Adrenal gland (tissue), 5 donors: ENCODE results near the gene RBM19.

ENCODE experiments used
- CTCF ChIP-seq, 6 experiments: fragments of 450-650 bp in 4 of 6; fragments of 200-600 bp in 2 of 6; sonication (generic) in 1 of 6; IDR thresholded peaks; 1 replicate in 5 of 6; 2 replicates in 1 of 6; pipeline versions ENCODE4 v1.5.1 to v1.8.0; 2016 to 2021; ENCODE audit warnings: antibody characterized with exemption in 6 of 6, mild to moderate bottlenecking in 2 of 6, moderate library complexity in 1 of 6
- POLR2A ChIP-seq, 2 donors: fragments of 450-650 bp; IDR thresholded peaks; one replicate each; pipeline ENCODE4 v1.6.1; 2017; ENCODE audit warnings: antibody characterized with exemption in 2 of 2, mild to moderate bottlenecking in 2 of 2, moderate library complexity in 1 of 2
- donor health status: DM: no; HTN: no; CAD: no.

- no peak for TF ChIP-seq CTCF (IDR thresholded peaks at IDR 0.05)
- TF ChIP-seq POLR2A (IDR thresholded peaks at IDR 0.05), result no peak
Measured at GRCh38 chr12:113779774-113780173, 186.4 kb downstream of the RBM19 start.
